ENCODE data around the gene AGRN. TPM values are rescaled to one million over a fixed set of nuclear protein-coding genes. Genes with fewer than 3 reads are reported as not detected.

The AGRN gene
- total RNA-seq, 1 experiment from 2014 or later, result 184 TPM

DNA sequence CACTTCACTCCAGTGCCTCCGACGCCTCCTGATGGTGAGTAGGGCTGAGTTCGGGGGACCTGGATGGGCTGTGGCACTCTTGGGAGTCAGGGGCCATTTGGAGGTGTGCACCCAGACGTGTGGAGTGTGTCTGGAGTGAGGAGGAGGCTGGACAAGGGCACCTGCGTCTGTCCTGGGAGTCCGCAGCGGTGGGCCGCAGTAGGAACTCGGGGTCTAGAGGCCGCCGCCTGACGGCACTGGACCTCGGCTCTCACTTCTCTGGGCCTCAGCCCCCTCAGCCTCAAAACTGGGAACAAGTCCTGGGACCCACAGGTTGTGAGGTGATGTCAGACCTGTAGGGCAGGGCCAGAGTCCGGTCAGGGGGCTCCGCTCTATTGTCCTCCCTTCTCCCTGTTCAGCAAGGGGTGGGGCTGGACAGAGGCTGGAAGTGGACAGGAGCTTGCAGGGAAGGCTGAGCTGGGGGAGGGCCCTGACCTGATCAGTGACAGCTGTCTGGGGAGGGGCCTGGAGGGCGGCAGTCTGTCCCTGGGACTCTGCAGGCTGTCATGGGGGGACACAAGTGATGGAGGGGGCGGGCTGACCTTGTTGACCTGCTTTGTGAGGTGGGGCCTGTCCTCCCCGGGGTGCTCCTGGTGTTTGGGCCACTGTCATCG is 15.5 kb downstream of the AGRN start:
- H3K4me1 Mint-ChIP-seq, result peaks cover 14% of the 10 kb centered on the region
- ChIA-PET POLR2A (interaction anchor here (0.6 to 1.6 kb wide), 2 partner anchors 11 to 33 kb away, joined by 3 to 4 read pairs; no protein-coding TSS in a partner anchor), CTCF (no interaction called here)
- no peaks in the 10 kb centered on the region for H3K9me3 Mint-ChIP-seq
- ATAC-seq, result no peak
- H3K4me3 Mint-ChIP-seq, result no peak overlapping the region
- peaks cover 5% of the 10 kb centered on the region; the same call in 1 of the 2 replicates for H3K36me3 Mint-ChIP-seq
- DNase-seq (ENCODE audit: low spot score), result no peak
- H3K27ac Mint-ChIP-seq, result no peak overlapping the region
- TF ChIP-seq RELA (CRISPR knock-in tag; IDR thresholded peaks at IDR 0.05; ENCODE audit: borderline replicate concordance) (no peak), RORB (CRISPR knock-in tag; IDR thresholded peaks at IDR 0.05) (no peak), FOXP4 (CRISPR knock-in tag; IDR thresholded peaks at IDR 0.05) (no peak), ZNF396 (CRISPR knock-in tag; IDR thresholded peaks at IDR 0.05; ENCODE audit: borderline replicate concordance) (no peak), NR1H2 (CRISPR knock-in tag; IDR thresholded peaks at IDR 0.05) (no peak), FOXJ3 (CRISPR knock-in tag; IDR thresholded peaks at IDR 0.05; ENCODE audit: borderline replicate concordance) (no peak), ATF2 (CRISPR knock-in tag; IDR thresholded peaks at IDR 0.05; ENCODE audit: borderline replicate concordance, low read depth) (no peak)
- TF ChIP-seq, protein P1, sequence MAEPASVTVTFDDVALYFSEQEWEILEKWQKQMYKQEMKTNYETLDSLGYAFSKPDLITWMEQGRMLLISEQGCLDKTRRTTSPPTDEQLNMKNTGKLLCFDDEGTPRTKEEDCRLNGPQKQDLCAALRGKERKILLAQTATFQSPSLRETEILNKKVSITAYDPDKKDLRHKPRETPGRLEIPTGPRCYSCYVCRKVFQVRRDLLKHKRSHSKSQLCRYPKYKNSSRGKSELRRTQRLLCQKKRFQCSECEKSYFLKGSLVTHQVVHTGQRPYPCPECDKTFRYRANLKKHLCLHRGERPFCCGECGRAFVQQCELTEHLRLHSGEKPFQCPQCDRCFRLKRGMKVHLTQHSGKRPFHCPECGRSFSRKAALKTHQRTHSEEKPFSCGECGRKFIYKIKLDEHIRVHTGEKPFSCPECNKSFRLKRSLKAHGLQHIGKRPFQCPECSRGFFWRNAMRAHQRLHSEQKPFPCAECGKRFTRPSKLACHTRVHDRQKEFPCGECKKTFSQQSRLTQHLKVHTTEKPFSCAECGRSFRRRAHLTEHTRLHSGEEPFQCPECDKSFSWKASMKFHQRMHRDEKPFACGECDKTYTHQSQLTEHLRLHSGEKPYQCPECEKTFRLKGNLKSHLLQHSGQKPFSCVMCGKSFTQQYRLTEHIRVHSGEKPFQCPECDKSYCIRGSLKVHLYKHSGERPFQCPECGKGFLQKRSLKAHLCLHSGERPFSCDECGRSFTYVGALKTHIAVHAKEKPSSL (CRISPR knock-in tag; conservative IDR thresholded peaks at IDR 0.05), result no peak
- TF ChIP-seq, protein P2, sequence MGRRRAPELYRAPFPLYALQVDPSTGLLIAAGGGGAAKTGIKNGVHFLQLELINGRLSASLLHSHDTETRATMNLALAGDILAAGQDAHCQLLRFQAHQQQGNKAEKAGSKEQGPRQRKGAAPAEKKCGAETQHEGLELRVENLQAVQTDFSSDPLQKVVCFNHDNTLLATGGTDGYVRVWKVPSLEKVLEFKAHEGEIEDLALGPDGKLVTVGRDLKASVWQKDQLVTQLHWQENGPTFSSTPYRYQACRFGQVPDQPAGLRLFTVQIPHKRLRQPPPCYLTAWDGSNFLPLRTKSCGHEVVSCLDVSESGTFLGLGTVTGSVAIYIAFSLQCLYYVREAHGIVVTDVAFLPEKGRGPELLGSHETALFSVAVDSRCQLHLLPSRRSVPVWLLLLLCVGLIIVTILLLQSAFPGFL (CRISPR knock-in tag; IDR thresholded peaks at IDR 0.05; ENCODE audit: borderline replicate concordance), result no peak
- TF ChIP-seq, protein P3, sequence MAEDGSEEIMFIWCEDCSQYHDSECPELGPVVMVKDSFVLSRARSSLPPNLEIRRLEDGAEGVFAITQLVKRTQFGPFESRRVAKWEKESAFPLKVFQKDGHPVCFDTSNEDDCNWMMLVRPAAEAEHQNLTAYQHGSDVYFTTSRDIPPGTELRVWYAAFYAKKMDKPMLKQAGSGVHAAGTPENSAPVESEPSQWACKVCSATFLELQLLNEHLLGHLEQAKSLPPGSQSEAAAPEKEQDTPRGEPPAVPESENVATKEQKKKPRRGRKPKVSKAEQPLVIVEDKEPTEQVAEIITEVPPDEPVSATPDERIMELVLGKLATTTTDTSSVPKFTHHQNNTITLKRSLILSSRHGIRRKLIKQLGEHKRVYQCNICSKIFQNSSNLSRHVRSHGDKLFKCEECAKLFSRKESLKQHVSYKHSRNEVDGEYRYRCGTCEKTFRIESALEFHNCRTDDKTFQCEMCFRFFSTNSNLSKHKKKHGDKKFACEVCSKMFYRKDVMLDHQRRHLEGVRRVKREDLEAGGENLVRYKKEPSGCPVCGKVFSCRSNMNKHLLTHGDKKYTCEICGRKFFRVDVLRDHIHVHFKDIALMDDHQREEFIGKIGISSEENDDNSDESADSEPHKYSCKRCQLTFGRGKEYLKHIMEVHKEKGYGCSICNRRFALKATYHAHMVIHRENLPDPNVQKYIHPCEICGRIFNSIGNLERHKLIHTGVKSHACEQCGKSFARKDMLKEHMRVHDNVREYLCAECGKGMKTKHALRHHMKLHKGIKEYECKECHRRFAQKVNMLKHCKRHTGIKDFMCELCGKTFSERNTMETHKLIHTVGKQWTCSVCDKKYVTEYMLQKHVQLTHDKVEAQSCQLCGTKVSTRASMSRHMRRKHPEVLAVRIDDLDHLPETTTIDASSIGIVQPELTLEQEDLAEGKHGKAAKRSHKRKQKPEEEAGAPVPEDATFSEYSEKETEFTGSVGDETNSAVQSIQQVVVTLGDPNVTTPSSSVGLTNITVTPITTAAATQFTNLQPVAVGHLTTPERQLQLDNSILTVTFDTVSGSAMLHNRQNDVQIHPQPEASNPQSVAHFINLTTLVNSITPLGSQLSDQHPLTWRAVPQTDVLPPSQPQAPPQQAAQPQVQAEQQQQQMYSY (CRISPR knock-in tag; IDR thresholded peaks at IDR 0.05), result no peak
- peaks cover 52% of the 10 kb centered on the region for H3K27me3 Mint-ChIP-seq (ENCODE audit: low read depth)

GRCh38 chr1:1037366-1038327 is 17.7 kb downstream of the AGRN start:
- Mint-ChIP-seq H3K4me1 (peaks cover 5% of the 10 kb centered on the region), H3K27me3 (ENCODE audit: low read depth) (peaks cover 46% of the 10 kb centered on the region), H3K36me3 (peaks cover 5% of the 10 kb centered on the region; the same call in 1 of the 2 replicates), H3K4me3 (no peak overlapping the region), H3K27ac (no peak overlapping the region), H3K9me3 (no peaks in the 10 kb centered on the region)
- ChIA-PET POLR2A (no interaction called here), CTCF (interaction anchor here (0.7 to 4.0 kb wide), 4 partner anchors 26 to 254 kb away, joined by 3 to 35 read pairs (median 4); no protein-coding TSS in a partner anchor)
- ATAC-seq, result no peak
- no peak for DNase-seq (ENCODE audit: low spot score)
- TF ChIP-seq E2F1 (CRISPR knock-in tag; IDR thresholded peaks at IDR 0.05) (no peak), CDX4 (CRISPR knock-in tag; IDR thresholded peaks at IDR 0.05; ENCODE audit: borderline replicate concordance) (no peak), ELF4 (CRISPR knock-in tag; IDR thresholded peaks at IDR 0.05; ENCODE audit: low read depth) (no peak), OVOL2 (CRISPR knock-in tag; IDR thresholded peaks at IDR 0.05; ENCODE audit: borderline replicate concordance) (no peak), ZNF423 (CRISPR knock-in tag; IDR thresholded peaks at IDR 0.05) (no peak)
- TF ChIP-seq, protein P4, sequence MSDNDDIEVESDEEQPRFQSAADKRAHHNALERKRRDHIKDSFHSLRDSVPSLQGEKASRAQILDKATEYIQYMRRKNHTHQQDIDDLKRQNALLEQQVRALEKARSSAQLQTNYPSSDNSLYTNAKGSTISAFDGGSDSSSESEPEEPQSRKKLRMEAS (CRISPR knock-in tag; IDR thresholded peaks at IDR 0.05), result no peak
- TF ChIP-seq, protein P5, sequence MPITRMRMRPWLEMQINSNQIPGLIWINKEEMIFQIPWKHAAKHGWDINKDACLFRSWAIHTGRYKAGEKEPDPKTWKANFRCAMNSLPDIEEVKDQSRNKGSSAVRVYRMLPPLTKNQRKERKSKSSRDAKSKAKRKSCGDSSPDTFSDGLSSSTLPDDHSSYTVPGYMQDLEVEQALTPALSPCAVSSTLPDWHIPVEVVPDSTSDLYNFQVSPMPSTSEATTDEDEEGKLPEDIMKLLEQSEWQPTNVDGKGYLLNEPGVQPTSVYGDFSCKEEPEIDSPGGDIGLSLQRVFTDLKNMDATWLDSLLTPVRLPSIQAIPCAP (CRISPR knock-in tag; IDR thresholded peaks at IDR 0.05), result no peak

Data from WTC11 (cell line).